Nephron (organoid): Measurements from ENCODE around the gene ARHGEF12.

Experiments
- H3K27ac Mint-ChIP-seq, 3 experiments: 2 replicates each; pipeline ENCODE4 v1.8.0; 2020; ENCODE audit warnings: mixed read lengths in 3 of 3, mild to moderate bottlenecking in 2 of 3, moderate library complexity in 1 of 3
- H3K27me3 Mint-ChIP-seq: 2 replicates; pipeline ENCODE4 v1.8.0; 2021; ENCODE audit warnings: low read depth, mild to moderate bottlenecking, moderate library complexity, mixed read lengths
- H3K36me3 Mint-ChIP-seq: 2 replicates; pipeline ENCODE4 v1.8.0; 2020; ENCODE audit warnings: low read depth, mixed read lengths
- H3K4me1 Mint-ChIP-seq: 2 replicates; pipeline ENCODE4 v1.8.0; 2020; ENCODE audit warnings: mixed read lengths
- H3K4me3 Mint-ChIP-seq, 3 experiments: 2 replicates each; pipeline ENCODE4 v1.8.0; 2020; ENCODE audit warnings: mild to moderate bottlenecking in 3 of 3, mixed read lengths in 3 of 3, moderate library complexity in 2 of 3
- H3K9me3 Mint-ChIP-seq: 2 replicates; pipeline ENCODE4 v1.8.0; 2020; ENCODE audit warnings: mixed read lengths
- CTCF ChIP-seq, 3 experiments: fragments of 200-600 bp; sonication (generic); IDR thresholded peaks; one replicate each; pipeline ENCODE4 v1.5.0; 2021; ENCODE audit warnings: antibody characterized with exemption in 3 of 3; ENCODE audit not compliant: unreplicated experiment in 3 of 3

Gene ARHGEF12

GRCh38 chr11:120308081-120308480, 28.1 kb upstream of the ARHGEF12 start:
- Mint-ChIP-seq H3K27ac (no peak overlapping the region), H3K36me3 (no peaks in the 10 kb centered on the region), H3K4me3 (no peak overlapping the region), H3K4me1 (no peaks in the 10 kb centered on the region), H3K27me3 (peaks cover 30% of the 10 kb centered on the region), H3K9me3 (no peaks in the 10 kb centered on the region)
- no peak for TF ChIP-seq CTCF (IDR thresholded peaks at IDR 0.05; ENCODE audit: unreplicated experiment in 3 of 3)

DNA sequence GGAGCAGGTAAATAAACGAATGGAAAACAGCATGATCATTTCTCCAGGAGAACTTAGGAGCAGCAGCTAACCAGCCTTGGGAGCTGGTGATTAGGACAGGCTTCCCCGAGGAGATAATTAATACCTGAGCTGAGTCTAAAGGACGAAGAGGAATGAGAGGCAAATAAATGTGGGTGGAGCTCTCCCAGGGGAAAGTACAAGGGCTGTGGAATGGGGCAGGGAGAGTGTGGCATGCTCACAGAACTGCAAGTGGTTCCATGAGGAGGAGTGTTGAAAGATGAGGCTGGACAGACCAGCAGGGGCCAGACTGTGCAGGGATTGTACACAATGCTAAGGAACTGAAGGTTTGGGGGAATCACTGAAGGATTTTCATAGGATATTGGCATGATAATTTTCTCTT, 25.3 kb upstream of the ARHGEF12 start:
- Mint-ChIP-seq H3K4me3 (no peak overlapping the region), H3K4me1 (no peaks in the 10 kb centered on the region), H3K27me3 (peaks cover 16% of the 10 kb centered on the region), H3K9me3 (no peaks in the 10 kb centered on the region), H3K36me3 (no peaks in the 10 kb centered on the region), H3K27ac (no peak overlapping the region)
- no peak for TF ChIP-seq CTCF (IDR thresholded peaks at IDR 0.05; ENCODE audit: unreplicated experiment in 3 of 3)

DNA sequence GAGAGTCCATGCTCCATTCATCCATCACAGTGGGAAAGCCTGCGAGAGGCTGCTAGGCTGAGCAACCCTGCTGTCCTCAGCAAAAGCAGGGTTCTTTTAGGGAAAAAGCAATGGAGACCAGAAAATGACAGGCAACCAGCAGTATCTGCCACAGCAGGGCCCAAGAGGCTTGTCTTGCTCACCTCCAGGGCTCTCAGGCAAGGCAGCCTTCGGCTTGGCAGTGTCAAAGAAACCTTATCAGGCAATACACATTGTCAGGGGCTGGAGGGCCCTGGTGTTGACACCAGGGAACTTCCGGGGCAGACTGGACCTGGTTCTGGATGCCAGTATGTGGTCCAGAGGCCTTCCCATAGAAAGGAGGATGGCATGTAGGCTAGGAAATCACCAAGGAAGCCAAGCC, 21.4 kb upstream of the ARHGEF12 start:
- no peaks in the 10 kb centered on the region for H3K9me3 Mint-ChIP-seq
- no peaks in the 10 kb centered on the region for H3K36me3 Mint-ChIP-seq
- no peak for TF ChIP-seq CTCF (IDR thresholded peaks at IDR 0.05; ENCODE audit: unreplicated experiment in 3 of 3)
- H3K4me1 Mint-ChIP-seq: peaks cover 17% of the 10 kb centered on the region
- H3K27ac Mint-ChIP-seq: no peak overlapping the region
- H3K27me3 Mint-ChIP-seq: peaks cover 6% of the 10 kb centered on the region
- no peak overlapping the region for H3K4me3 Mint-ChIP-seq

GRCh38 chr11:120316880-120317688, 19.1 kb upstream of the ARHGEF12 start:
- Mint-ChIP-seq H3K4me1 (peaks cover 17% of the 10 kb centered on the region), H3K9me3 (no peaks in the 10 kb centered on the region), H3K36me3 (no peaks in the 10 kb centered on the region), H3K4me3 (no peak overlapping the region), H3K27ac (peak overlapping the region in 2 of 3 experiments; percentile 64 to 68), H3K27me3 (peaks cover 6% of the 10 kb centered on the region)
- TF ChIP-seq CTCF (IDR thresholded peaks at IDR 0.05; ENCODE audit: unreplicated experiment in 3 of 3): no peak

DNA sequence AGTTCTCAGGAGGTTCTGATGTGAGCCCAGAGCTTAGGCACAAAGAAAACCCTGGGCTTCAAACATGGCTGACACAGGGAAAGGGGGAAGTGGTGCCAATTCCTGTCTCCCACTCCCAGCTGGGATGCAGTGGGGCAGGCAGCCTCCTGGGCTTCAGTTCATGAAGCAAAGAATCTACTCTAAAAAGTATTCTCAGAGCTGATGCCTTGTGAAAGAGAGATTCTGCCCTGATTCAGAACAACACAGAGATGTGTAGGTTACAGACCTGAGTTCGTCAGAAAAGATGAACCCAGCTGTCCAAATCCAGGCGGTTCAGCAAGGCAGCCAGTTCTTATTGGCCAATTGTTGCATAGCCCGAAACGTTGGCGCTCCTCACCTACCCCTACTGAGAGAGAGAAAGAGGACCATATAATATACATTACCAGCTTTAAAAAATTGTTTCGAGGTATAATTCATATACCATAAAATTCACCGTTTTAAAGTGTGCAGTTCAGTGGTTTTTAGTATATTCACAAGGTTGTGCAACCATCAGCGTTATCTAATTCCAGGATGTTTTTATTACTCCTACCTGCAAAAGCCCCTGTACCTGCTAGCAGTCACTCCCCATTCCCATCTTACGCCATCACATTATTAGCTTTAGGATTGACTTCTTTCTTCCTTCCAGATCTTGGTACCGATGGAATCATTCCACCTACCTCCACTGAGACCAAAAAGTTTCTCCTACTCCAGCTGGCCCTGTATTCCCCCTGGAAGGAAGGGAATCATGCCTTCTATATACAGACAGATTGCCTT, 18.3 kb upstream of the ARHGEF12 start:
- H3K4me1 Mint-ChIP-seq: peaks cover 17% of the 10 kb centered on the region

More for the DNA sequence above, 18.3 kb upstream of the ARHGEF12 start:
- no peak overlapping the region for H3K4me3 Mint-ChIP-seq
- H3K36me3 Mint-ChIP-seq: no peaks in the 10 kb centered on the region
- no peak for TF ChIP-seq CTCF (IDR thresholded peaks at IDR 0.05; ENCODE audit: unreplicated experiment in 3 of 3)
- no peaks in the 10 kb centered on the region for H3K9me3 Mint-ChIP-seq
- H3K27me3 Mint-ChIP-seq: no peaks in the 10 kb centered on the region
- peak overlapping the region in 1 of 3 experiments; percentile 68 for H3K27ac Mint-ChIP-seq
